GM12878 (cell line): Measurements from ENCODE around the gene MAP3K10.

ENCODE experiments used
- CHD2 ChIP-seq: IDR thresholded peaks from 2 replicates; pipeline ENCODE4 v1.6.1; 2011; ENCODE audit warnings: low read depth, low read length, improper control_type of control experiment, borderline replicate concordance
- CHD4 ChIP-seq: fragments of 200-600 bp; sonication (generic); IDR thresholded peaks from 2 replicates; pipeline ENCODE4 v1.6.1; 2016; ENCODE audit warnings: mild to moderate bottlenecking
- CREB1 ChIP-seq: IDR thresholded peaks from 2 replicates; pipeline ENCODE4 v1.6.1; 2012; ENCODE audit warnings: low read depth, mild to moderate bottlenecking, inconsistent platforms
- POU2F2 ChIP-seq: IDR thresholded peaks from 3 replicates; pipeline ENCODE4 v1.6.1; 2011; ENCODE audit warnings: low read depth, mild to moderate bottlenecking, low read length, borderline replicate concordance
- SP1 ChIP-seq: IDR thresholded peaks from one replicate; pipeline ENCODE4 v1.6.1; 2011; ENCODE audit warnings: low read depth, low read length
- SUZ12 ChIP-seq: fragments of 200-600 bp; sonication (generic); IDR thresholded peaks from one replicate; pipeline ENCODE4 v1.6.1; 2018; ENCODE audit warnings: antibody characterized with exemption, mild to moderate bottlenecking; ENCODE audit not compliant: unreplicated experiment
- TF ChIP-seq, protein P1 (sequence below): fragments of 450-650 bp; IDR thresholded peaks from 2 replicates; pipeline ENCODE4 v1.6.1; 2016; ENCODE audit warnings: mild to moderate bottlenecking, moderate library complexity, borderline replicate concordance
- TF ChIP-seq, protein P2 (sequence below), 3 experiments: IDR thresholded peaks in 2 of 3; conservative IDR thresholded peaks in 1 of 3; 2 replicates each; pipeline ENCODE4 v1.5.1; 2011; ENCODE audit warnings: low read depth in 3 of 3, low read length in 3 of 3, mild to moderate bottlenecking in 3 of 3, control low read depth in 2 of 3, moderate library complexity in 2 of 3, inconsistent platforms in 1 of 3, mixed read lengths in 1 of 3; ENCODE audit not compliant: control insufficient read depth in 2 of 3, insufficient read depth in 1 of 3; ENCODE audit errors: extremely low read depth in 1 of 3
- TF ChIP-seq, protein P3 (sequence below): IDR thresholded peaks from 2 replicates; pipeline ENCODE4 v1.6.1; 2012; ENCODE audit warnings: low read depth, low read length, improper control_type of control experiment

DNA sequence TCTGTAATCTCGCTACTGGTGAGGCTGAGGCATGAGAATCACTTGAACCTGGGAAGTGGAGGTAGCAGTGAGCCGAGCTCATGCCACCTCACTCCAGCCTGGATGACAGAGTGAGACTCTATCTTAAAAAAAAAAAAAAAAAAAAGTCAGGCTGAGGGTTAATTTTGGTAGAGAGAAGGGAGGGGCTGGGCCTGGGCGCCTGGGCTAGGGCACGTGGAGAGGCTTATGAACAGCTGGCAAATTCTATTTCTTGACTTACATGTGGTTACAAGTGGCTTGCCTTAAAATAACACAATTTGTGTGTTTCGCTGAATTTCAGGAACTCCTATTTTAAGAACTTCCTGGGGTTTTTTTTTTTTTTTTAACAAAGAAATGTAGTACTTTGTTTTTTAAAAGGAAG, 47.6 kb upstream of the MAP3K10 start:
- TF ChIP-seq, protein P1, sequence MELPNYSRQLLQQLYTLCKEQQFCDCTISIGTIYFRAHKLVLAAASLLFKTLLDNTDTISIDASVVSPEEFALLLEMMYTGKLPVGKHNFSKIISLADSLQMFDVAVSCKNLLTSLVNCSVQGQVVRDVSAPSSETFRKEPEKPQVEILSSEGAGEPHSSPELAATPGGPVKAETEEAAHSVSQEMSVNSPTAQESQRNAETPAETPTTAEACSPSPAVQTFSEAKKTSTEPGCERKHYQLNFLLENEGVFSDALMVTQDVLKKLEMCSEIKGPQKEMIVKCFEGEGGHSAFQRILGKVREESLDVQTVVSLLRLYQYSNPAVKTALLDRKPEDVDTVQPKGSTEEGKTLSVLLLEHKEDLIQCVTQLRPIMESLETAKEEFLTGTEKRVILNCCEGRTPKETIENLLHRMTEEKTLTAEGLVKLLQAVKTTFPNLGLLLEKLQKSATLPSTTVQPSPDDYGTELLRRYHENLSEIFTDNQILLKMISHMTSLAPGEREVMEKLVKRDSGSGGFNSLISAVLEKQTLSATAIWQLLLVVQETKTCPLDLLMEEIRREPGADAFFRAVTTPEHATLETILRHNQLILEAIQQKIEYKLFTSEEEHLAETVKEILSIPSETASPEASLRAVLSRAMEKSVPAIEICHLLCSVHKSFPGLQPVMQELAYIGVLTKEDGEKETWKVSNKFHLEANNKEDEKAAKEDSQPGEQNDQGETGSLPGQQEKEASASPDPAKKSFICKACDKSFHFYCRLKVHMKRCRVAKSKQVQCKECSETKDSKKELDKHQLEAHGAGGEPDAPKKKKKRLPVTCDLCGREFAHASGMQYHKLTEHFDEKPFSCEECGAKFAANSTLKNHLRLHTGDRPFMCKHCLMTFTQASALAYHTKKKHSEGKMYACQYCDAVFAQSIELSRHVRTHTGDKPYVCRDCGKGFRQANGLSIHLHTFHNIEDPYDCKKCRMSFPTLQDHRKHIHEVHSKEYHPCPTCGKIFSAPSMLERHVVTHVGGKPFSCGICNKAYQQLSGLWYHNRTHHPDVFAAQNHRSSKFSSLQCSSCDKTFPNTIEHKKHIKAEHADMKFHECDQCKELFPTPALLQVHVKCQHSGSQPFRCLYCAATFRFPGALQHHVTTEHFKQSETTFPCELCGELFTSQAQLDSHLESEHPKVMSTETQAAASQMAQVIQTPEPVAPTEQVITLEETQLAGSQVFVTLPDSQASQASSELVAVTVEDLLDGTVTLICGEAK = no peak
- TF ChIP-seq, protein P2, sequence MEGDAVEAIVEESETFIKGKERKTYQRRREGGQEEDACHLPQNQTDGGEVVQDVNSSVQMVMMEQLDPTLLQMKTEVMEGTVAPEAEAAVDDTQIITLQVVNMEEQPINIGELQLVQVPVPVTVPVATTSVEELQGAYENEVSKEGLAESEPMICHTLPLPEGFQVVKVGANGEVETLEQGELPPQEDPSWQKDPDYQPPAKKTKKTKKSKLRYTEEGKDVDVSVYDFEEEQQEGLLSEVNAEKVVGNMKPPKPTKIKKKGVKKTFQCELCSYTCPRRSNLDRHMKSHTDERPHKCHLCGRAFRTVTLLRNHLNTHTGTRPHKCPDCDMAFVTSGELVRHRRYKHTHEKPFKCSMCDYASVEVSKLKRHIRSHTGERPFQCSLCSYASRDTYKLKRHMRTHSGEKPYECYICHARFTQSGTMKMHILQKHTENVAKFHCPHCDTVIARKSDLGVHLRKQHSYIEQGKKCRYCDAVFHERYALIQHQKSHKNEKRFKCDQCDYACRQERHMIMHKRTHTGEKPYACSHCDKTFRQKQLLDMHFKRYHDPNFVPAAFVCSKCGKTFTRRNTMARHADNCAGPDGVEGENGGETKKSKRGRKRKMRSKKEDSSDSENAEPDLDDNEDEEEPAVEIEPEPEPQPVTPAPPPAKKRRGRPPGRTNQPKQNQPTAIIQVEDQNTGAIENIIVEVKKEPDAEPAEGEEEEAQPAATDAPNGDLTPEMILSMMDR (IDR thresholded peaks at IDR 0.05 in 2 of 3, conservative IDR thresholded peaks at IDR 0.05 in 1 of 3; ENCODE audit: control insufficient read depth in 2 of 3, extremely low read depth in 1 of 3, insufficient read depth in 1 of 3, low read depth in 3 of 3, low read length in 3 of 3) = no peak
- TF ChIP-seq POU2F2 = no peak
- TF ChIP-seq CHD2 = no peak
- TF ChIP-seq SUZ12 = no peak
- TF ChIP-seq, protein P3, sequence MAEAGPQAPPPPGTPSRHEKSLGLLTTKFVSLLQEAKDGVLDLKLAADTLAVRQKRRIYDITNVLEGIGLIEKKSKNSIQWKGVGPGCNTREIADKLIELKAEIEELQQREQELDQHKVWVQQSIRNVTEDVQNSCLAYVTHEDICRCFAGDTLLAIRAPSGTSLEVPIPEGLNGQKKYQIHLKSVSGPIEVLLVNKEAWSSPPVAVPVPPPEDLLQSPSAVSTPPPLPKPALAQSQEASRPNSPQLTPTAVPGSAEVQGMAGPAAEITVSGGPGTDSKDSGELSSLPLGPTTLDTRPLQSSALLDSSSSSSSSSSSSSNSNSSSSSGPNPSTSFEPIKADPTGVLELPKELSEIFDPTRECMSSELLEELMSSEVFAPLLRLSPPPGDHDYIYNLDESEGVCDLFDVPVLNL = no peak
- no peak for TF ChIP-seq SP1
- TF ChIP-seq CHD4 = no peak
- no peak for TF ChIP-seq CREB1
